HUDEP-2 (cell line): ENCODE results near the gene HS3ST5.
"Not testable (repeated sequence)": the region's sequence is repeated elsewhere in the genome, so short reads cannot be mapped to it uniquely, and the experiment has no call there.

Experiments used
- DNase-seq, 76 experiments: peaks; one replicate each; lab custom pipeline; 2025; ENCODE audit not compliant: unreplicated experiment in 76 of 76; lab: John Stamatoyannopoulos, UW

The HS3ST5 gene

GRCh38 chr6:114108119-114109002 is 234.5 kb downstream of the HS3ST5 start:
- peak in 61 of 76 experiments; percentile 6 to 78 (median 50) for DNase-seq

- DNase-seq = no peak
Measured at GRCh38 chr6:114106020-114106419, 236.8 kb downstream of the HS3ST5 start.

GRCh38 chr6:114101255-114101654 is 241.6 kb downstream of the HS3ST5 start:
- DNase-seq = no peak

DNA sequence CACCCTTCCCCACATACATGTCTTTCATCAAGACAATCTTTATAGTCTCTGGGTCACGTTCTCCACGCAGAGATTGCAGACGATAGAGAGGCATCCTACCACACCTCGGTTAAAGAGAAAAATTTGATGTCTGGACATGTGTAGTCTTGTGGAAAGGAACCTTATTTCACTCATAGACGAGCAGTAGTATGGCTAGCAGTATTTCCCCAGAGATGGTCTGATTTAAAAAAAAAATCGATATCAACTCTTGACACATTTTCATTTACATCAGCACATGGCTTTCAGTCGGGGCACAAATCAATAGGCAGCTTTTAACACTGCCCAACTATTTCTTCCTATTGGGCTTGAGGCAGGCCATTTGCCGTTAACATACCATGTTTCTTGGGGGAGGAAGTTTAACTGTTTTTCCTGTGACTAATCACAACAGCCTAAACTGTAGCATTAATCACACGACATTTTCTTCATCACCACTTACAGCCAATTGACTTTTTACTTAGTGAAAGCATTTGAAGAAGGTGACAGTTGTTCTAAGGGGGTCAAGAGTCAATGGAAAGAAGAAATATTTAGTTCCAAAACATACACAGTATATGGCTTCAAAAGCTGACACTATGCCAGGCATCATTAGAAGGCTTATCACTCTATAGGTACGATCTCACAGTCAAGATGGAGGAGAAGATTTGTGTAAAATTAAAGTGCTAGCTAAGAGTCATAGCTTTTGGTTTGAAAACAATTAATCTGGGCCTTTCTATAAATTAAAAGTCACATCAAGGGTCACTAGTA is 242.4 kb downstream of the HS3ST5 start:
- DNase-seq = no peak

- peak in 21 of 76 experiments; percentile 8 to 56 (median 27) for DNase-seq
Measured at GRCh38 chr6:114096561-114097172, 246.2 kb downstream of the HS3ST5 start.

DNA sequence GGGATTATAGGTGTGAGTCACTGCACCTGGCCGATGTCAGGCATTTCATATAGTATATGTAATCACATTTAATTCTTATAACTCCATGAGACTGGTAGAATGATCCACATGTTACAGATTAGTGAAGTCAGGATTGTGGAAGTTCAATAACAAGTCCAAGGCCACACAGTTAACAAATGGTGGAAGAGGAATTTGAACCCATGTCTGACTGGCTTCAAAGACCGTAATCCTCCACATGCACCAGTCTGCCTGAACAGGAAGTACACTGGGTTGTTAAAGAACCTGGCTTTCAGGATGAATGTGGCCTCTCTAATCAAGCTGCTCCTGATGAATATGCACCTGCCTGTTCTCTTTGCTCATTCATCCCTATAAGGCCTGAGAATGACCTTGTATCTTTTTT is 249.9 kb downstream of the HS3ST5 start:
- DNase-seq = no peak

GRCh38 chr6:114090626-114091025 is 252.2 kb downstream of the HS3ST5 start:
- no peak for DNase-seq

DNA sequence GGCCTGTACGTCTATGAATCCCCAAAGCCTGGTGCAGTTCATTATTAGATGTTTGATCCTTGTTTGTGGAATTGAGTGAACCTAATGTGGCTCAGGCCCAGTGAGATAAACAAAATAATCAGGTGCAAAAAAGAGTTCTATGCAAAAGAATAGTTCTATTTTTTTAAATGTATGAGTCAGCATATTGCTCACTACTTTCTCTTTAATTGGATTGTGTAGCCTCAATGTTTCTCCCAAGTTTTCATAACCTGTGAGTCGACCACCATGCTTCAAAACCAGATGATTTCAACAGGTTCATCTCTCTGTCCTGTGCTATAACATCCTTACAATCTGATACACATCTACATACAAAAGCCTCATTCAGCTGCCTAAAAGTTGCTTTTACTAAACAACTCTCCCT is 255.3 kb downstream of the HS3ST5 start:
- no peak for DNase-seq

DNA sequence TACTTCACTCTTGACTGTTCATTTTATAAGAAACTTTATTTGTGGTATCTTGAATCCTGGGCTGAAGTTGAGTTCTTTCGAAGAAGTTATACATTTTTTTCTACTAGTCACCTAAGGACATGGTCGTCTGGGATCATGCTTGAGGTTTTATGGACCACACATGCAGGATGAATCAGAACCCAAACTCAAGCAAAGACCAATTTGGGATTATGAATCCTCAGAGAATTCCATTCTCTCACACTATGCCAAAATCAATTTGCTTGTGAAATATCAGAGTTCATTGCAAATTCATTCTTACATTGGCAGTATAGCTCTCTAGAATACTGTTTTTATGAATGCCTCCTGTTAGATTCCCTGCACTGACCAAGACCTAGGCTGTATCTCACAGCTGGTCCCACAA is 257.6 kb downstream of the HS3ST5 start:
- DNase-seq = no peak

DNA sequence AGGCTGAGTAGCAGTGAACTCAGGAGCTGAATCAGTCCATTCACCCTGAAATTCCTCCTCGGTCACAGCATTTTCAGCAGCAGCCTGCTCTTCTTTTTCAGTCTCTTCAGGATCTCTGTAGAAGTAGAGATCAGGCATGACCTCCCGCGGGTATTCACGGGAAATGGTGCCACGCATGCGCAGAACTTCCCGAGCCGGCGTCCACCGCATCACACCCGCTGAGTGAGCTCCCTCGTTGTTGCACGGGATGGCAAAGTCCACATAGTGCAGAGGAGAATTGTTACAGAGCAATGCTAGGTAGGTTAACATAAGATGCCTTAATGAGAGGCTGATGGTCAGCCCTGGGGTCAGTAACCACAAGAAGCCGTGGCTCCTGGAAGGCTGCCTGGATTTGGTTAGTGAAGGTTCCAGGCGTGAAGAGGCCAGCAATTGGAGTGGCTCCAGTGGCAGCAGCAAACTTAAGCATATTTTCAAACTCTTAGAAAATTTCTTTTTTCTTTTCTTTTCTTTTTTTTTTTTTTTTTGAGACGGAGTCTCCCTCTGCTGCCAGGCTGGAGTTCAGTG is 258.4 kb downstream of the HS3ST5 start:
- DNase-seq = no peak

DNA sequence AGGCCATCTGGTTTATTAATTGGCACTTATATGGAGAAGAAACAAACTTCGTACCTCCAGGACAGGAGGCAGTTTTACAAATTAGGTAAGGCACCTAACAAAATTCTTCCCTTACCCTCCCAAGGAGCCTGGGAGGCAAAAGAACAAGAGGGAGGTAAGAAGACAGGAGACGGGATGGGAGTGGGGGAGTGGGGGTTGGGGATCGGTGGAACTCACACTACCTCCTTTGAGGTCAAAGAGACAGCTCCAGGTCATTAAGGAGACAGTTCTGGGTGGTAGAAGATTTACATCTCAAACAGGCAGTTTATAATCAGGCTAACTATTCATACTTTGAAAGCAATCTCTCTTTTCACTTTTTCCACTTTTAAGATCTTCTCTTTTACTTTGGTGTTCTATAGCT is 259.6 kb downstream of the HS3ST5 start:
- no peak for DNase-seq

DNA sequence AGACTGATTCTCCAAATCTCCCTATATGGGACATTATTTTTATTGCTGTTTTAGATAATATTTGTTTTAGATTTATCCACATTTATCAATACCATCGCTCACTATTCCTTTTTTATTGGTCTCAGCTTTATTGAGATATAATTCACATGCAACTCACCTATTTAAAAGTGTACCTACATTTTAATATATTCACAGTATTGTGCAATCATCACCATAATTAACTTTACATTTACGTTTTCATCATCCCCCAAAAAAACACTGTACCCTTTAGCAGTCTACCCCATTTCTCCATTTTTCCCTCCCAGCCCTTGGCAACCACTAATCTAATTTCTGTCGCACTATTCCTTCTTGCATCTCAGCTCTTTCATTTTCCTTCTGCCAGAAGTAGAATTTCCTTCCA is 261.1 kb downstream of the HS3ST5 start:
- DNase-seq = no peak

DNA sequence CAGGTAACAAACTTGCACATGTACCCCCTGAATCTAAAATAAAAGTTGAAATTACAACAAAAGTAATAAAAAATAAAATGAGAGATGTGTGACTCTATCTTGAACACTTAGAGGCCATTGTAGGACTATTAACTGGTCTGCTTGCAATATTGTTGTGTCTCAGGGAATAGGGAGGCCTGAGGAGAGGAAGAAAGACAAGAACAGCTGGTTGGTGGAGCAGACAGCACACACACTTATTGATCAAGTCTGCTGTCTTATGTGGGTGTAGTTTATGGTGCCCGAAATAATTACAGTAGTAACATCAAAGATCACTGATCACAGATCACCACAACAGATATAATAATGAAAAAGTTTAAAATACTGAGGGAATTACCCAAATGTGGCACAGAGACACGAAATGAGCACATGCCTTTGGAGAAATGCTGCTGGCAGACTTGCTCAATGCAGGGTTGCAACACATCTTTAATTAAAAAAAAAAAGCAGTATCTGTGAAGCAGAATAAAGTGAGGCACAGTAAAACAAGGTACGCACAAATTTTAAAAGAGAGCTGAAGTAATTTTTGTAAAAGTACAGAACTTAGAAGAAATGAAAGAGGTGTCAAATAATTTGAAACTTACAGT is 261.8 kb downstream of the HS3ST5 start:
- DNase-seq = no peak

DNA sequence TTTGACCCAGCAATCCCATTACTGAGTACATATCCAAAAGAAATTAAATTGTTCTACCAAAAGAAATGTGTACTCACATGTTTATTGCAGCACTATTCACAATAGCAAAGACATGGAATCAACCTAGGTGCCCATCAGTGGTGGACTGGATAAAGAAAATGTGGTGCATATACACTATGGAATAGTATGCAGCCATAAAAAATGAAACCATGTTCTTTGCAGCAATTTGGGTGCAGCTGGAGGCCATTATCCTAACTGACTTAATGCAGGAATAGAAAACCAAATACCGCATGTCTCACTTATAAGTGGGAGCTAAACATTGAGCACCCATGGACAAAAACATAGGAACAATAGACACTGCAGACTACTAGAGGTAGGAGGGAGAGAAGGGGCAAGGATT is 262.4 kb downstream of the HS3ST5 start:
- not testable (repeated sequence) for DNase-seq

- DNase-seq = no peak
Measured at GRCh38 chr6:114075777-114076176, 267.0 kb downstream of the HS3ST5 start.

- no peak for DNase-seq
Measured at GRCh38 chr6:114075300-114075699, 267.5 kb downstream of the HS3ST5 start.

- DNase-seq = no peak
Measured at GRCh38 chr6:114068771-114069170, 274.1 kb downstream of the HS3ST5 start.

DNA sequence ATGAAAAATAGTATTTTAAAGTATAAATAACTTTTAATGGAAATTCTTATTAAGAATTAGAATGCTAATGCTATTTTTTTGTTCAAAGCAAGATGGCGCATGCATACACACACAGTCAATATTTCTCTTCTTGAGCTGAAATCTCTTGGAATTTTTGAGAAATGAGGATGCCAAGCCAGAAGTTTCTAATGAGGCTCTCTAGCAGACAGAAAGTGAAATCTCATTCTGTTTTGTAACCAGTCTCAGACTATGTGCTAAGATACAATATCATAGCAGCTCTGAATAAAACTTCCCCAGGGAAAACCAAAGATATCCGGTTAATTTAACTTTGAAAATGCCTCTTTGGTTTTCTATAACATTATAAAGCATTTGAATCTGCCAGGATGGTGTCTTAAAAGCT is 274.7 kb downstream of the HS3ST5 start:
- DNase-seq = no peak

DNA sequence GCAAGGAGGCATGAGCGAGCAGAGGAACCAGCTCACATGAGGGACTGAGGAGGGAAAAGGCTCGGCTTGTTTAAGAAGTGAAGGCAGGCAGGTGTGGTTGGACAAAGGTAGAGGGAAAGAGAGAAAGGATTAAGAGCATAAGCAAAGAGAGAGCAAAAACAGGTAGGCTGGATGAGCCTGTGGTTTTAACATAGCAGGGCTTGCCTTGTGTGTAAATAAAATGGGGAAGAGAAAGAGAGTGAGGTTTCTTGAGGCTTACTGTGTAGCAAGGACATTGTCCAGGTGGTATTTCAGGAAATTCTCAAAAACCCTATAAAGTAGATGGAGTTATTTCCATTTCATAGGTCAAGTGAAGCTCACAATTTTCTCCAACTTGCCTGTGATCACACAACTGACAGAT is 278.0 kb downstream of the HS3ST5 start:
- DNase-seq = no peak

DNA sequence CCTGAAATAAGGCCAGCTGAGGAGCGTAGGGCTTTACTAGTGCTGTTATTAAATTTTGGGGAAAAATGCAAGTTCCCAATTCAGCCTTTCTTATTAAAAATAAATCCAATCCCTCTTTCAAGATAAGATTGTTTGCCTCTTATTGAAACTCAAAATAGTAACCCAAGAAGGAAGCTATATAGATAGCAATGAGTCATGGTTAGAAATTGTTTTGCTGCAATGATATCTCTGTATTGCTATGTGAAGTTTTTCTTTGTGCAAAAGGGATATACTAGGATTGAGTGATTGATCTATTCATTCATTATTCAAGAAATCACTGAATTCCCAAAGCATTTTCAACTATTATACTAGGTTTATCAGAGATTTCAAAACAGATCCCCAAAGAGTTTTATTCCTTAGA is 278.9 kb downstream of the HS3ST5 start:
- DNase-seq = no peak

DNA sequence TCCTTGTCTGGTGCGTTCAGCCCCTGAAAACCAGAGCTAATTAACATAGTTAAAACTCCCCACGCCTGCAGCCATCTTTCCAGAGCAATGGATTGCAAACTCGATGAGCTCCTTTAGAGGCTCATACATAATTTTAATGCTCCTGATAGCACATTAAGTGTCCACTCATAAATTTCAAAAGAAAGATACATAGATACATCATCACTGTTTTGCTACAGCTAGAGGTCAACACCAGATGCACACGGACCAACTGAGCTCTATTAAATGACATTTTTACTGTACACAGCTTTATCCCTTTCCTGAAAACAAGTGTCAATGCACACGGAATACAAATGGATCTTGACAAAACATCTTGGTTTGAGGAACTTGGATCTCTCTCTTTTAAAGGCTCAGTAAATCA is 280.6 kb downstream of the HS3ST5 start:
- DNase-seq = no peak
